HG02981 (cell line): ENCODE results near the gene TENM4.

Experiments
- ATAC-seq: cut with Tn5 transposase; IDR thresholded peaks from one replicate; pipeline ENCODE4 v1.9.1; 2021; ENCODE audit warnings: mild to moderate bottlenecking, moderate library complexity; ENCODE audit not compliant: unreplicated experiment

Gene TENM4

DNA sequence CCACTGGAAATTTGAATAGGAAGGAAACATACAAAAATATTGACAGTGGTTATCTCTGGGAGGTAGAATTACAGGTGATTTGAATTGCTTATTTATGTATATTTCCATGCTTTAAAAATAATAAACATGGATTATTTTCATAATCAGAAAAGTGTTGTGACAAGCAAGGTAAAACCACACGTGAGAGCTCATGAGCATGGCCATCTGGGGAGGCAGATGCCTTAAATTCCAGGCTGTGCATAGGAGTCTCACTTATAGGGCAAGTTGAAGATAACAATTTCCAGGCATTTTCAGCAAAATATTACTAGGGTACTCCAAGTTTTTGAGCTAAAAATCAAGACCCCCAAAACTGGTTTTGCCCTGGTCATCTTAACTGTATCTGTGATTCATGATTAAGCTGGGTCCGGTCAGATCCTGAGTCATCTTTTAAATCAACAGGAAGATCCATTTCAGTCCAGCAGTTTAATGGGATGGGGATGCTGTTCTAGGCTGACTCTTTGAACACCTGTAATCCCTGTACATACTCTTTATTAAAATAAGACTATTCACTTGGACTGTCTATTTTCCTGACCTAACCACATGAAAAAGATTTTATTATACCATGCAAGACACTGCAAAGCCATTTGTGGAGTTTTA lies 750.4 kb downstream of the TENM4 start:
- ATAC-seq: no peak

DNA sequence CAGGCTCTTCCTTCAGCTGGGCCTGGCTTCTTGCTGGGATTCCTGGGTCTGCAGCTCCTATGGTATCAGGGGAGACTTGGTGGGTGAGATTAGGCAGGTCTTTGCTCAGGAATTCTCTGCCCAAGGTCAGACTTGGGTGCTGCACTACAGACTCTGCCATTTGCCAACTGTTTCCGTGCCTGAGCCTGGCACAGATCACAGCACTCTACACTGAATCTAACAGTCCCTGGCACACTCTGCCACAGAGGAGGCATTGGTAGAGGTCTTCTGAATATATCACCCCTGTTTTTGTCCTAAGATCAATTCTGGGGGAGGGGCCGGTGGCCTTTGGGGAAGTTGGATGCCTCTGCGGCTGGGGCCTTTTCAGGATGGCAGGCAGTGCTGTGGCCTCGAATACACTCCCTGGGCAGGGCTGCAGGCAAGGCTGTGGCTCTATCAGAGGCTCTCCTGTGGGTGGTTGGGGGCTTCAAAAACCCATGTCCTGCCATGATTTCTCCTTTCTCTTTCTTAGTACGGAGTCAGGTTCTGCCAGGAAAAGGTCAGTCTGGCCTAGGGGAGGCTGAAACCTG lies 751.2 kb downstream of the TENM4 start:
- ATAC-seq: no peak

DNA sequence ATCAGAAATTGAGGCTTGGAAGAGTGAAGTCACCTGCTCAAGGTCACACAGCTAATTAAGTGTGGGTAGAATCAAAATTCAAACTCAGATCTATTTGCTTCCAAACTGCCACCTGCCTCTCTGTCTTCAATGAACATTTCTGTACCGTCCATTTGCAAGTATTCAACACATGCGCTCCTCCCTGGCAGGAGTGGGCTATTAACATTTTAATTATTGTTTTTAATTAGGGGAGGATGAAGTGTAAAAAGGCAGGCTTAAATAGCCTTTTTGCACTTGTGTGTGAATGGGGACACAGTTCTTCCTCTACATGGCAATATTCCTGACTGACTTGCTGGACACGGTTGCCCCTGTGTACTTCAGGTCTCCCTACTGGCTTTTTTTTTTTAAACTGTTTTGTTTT lies 751.7 kb downstream of the TENM4 start:
- no peak for ATAC-seq

DNA sequence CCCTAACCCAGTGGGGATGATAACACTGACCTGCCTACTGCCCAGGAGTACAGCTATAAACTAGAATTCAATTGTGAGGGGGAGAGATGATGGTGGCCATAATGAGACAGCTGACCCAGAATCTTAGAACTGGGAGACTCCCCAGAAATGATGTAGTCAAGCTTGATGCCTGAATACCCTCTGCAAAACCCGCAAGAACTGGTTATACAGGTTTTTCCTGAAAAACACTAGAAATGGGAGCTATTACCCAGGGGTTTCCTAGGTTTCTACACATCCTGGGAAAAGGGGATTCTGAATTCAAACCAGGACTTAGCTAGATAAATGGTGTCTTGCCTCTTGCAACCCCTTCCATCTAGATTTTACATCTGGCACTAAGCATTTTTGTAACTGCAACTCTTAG lies 752.4 kb downstream of the TENM4 start:
- no peak for ATAC-seq

DNA sequence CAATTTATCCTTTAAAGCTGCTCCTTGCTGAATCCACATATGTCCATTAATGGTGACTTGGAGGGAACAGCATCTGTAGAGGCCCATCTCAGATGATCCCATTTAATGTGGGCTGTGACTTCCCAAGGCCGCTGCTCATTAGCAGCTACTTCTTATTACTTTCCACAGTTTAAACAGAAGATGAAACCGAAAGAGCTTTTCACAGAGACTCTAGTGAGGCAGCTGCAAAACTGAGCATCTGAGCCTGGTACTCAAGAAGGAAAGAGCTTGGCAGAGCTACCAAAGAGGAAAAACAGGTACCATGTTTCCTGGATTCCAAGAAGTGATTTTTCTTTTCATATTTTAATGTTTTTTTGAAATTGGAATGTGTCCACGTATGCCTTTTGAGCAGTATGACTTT lies 755.7 kb downstream of the TENM4 start:
- no peak for ATAC-seq

DNA sequence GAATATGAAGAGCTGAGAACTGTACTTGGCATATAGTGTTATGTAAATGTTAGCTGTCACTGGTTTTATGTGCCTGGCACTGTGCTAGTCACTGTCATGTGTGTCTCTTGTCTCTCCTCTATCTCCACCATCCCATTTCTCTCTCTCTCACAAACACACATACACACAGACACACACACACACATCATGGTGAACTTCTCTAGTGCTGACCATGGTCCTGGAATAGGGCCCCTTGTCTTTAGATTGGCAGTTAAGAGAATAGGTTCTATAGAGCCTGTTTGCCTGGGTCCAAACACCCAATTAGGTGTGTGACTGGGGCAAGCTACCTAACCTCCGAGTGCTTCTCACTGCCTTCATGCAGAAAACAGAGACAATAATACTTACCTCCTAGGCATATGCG lies 756.5 kb downstream of the TENM4 start:
- no peak for ATAC-seq

DNA sequence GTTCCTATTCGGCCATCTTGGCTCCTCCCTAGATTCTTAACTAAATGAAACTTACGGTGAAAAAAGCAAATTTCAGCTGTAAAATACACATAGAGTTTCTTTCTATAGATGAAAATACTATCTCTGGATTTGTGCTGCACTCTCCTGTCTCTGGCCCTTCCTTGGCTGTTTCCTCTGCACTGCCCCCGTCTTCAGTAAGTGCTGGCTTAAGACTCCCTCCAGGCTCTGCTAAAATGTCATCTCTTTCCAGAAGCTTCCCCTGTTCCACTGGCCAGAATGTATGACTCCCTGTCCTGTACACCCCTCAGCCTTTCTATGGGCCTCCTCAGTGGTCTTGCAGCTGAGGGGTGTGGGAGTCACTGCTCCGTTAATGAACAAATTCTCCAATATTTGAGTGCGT lies 757.1 kb downstream of the TENM4 start:
- no peak for ATAC-seq

DNA sequence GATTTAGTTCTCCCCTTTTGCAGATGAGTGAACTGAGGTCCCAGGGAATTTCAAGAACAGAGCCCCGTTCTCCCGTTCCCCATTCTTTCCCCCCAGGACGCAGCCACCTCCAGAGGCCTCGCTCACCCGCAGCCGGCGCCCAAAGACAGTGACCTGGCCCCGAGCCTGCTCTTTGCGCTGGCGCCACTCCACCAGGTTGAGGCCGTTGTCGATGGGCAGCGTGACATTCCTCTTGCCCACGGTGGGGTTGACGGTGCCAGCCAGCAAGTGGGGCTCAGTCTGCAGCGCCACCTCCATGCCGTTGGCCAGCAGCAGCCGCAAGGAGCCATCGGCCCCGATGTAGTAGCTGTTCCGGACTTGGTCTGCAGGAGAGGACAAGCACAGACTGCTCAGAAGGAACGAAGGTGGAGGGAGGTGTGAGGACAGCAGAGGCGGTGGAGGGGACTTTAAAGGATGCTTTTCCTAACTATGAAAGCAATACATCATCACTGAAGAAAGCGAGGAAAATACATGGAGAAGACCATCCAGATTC lies 764.7 kb downstream of the TENM4 start:
- ATAC-seq: no peak

DNA sequence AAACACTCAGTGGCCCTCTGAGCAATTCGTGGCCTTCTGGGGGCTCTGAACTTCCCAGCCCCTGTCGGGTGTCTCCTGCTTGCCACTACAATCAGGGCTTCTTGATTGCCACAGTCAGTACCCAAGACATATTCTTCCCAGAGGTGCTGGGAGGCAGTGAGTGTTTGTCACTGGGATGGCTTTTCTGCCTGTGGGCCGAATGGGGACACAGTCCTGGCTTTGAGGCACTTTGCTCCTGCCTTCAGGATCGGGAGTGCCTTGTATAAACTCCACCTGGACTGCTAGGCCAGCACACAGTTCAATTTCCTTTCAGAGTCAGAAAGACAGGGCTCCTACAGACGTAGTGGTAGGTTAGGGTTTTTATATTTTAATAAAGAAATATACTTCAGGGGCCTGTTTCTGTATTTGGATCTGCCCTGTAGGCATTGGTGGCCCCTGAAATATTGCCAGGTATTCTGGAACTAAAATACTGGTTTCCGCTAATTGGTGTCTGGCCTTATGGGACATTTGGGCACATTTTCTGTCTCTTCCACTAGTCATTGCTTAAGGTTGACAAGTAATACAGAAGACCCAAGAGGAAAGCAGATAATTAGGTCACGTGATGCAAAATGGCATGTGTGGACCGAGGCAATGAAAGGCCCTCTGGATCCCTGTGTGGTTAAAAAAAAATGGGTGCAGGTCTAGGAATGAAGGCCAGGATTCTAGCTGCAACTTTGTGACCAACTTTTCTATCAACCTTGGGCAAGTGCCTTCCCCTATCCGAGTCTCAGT lies 767.8 kb downstream of the TENM4 start:
- ATAC-seq: no peak

DNA sequence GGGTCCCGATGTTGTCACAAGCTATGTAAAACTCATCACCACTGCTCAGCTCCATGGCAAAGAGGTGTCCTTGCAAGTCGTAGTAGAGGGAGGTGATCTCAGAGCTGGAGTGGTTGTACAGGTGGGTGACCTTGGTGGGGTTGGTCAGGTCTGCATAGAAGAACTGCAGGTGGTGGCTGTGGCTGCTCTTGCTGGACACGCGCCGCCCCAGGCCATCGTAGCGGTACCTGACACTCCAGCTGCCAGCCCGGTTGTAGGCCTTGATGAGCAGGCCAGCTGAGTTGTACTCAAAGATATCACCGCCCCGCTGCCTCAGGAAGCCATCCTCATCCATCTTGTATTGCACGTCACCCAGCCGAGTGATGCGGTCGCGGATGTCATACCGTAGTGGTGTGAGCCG lies 771.6 kb downstream of the TENM4 start:
- no peak for ATAC-seq

DNA sequence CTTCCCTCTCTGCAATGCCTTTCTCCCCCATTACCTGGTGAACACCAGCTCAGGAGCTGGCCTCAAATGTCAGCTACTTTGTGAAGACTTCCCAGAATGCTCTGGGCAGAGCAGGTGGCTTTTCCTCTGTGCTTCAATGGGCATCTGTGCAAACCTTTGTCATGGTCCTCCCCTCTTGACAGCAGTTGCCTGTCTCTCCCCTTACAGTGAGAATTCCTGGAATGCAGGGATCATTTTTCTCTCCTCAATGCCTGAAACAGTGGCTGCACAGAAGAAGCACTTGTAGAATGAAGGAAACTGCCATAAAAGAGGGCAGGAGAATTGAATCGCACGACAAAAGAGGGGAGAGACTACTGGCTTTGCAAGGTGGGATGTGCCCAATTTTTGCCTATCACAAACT lies 773.4 kb downstream of the TENM4 start:
- no peak for ATAC-seq

DNA sequence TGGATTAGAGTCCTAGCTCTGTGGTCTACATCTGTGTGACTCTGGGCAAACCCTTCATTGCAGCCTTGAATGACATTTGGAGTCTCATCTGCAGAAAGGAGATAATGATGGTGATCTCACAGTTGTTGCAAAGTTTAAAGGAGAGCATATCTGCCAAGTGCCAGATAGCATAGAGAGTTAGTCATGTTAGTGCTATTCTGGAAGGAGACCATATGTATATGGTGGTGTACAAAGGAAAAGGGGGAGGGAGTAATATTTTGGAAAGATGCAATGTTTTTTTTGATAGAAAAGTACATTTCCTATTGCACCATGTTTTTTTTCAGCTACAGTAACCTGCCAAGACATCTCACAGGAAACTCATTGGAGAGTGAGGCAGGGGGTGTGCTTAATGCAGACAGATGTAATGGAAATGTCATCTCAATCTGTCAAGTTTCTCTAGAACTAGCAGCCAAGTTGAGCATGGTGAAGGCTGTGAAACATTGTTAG lies 774.1 kb downstream of the TENM4 start:
- ATAC-seq: no peak

DNA sequence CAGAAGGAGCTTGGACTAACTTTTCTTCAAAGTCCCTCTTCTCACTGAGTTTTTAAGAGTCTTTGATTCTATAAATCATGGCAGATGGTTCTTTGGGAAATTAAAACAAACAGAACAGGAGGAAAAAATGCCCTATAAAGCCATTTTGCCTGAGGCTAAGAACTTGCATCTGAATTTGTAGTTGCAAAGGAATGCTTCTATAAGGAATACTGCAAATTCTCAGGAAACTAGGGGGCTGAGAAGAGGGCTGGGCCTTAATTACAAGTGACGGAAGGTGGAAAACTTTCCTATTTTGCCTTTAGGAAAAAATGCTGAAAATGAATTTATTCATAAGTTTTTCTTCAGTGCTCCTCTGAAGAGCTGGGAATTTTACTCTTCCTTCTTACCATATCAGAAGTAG lies 776.2 kb downstream of the TENM4 start:
- ATAC-seq: no peak

DNA sequence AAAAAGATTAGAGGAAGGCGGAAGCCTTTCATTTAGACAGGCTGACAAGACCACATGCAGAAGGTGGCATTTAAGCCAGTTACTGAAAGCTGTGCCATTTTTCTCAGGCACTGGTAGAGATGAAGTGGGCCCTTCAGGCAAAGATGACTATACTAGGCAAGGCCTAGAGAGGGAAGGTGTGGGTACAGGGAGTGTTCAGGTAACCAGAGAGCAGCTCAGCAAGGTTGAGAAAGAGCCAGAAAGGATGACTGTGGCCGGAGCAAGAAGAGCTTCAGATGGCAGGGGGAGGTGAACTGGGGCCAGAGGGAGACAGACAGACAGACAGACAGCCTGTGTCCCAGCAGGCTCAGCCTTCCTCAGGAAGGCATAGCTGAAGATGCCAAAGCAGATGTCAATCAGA lies 778.0 kb downstream of the TENM4 start:
- ATAC-seq: no peak

DNA sequence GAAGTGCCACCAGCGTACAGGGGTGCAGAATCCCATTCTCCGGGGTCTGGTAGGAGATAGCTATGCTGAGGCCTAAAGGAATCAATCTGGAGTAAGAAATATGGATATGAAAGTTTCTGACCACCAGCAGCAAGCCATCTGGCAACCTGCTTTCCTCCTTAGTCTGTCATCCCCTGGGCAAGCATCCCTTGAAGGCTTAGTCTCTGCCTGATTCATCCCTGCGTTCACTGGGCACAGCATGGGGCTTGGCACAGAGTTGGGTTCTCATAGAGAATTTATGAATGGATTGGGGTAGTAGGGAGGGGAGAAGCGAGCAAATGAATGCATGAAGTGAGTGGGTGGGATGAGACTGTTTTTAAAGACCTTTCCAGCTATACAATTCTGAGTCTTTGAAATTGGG lies 780.4 kb downstream of the TENM4 start:
- no peak for ATAC-seq

DNA sequence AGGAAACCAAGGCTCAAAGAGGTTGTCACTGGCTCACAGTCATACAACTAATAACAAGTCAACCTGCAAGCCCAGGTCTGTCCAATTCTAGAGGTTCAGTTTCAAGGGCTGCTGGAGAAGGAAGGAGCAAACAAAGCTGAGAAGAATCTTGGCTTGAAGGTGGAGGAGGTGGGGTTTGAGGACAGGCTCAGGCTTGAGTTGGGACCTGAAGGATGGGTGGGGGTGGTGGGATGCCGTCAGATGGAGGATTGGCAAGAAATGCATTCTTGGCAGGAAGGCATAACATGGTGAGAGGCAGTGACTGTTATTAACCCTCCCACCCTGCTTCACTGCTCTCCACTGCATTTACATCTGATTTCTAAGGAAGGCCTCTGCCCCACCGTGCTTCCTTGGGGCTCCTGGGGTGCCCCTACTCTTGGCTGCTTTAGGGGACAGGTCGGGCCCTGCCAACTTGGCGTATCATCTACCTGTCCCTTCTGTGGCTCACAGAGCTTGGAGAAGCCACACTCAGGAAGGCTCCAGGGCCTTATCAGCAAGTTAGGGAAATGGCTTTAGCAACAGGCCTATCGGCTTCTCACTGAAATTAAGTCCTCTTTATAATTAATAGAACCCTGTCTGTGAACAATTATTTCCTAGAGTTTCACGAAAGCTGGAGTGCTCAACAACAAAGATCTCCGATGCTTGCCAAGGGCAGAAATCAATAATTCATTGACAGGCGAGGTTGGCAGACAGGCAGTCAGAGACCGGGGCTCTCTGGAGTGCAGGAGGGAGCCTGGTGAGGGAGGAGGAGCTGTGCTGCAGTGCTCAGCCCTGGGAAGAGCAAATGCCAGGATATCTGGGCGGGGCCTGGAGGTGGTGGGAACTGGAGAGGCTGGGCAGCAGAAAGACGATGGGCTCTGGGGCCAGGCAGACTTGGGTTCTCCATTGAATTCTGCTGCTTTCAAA lies 781.2 kb downstream of the TENM4 start:
- ATAC-seq: no peak

DNA sequence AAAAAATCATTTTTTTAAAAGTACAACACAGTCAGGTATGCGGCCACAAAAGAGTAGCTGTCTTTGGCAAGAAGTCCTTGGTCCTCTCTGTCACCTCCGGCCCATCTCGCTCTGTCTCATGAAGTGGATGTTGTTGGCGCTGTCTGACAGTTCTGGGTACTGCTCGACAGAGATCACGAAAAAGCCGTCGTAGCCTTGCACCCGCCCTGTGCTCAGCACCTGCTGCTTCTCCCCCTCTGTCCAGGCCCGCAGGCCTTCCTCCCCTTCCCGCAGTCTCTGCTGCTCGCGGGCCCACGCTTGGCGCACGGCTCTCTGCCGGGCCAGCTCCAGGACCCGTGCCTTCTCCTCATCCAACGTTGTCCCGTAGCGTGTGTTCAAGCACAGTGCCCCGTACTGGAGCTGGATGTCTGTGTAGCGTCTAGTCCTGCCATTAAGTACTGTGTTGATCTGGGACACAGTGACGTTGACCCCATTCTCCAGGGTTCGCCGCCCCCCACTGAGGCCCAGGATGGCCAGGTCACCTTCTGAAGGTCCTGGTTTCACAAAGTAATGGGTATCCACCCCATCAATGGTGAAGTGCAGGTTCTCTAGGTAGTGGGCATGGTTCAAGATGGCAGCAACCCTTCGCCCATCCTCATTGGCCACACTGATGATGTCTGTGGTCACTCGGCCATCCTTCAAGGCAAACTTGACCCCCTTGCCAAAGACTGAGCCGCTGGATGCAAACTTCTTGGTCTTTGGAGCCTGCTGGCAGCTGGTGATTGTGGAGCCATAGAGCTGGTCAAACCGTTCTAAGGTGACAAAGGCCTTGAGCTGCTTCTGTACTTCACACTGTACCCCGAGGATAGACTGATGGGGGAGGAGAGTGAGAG lies 782.6 kb downstream of the TENM4 start:
- no peak for ATAC-seq

DNA sequence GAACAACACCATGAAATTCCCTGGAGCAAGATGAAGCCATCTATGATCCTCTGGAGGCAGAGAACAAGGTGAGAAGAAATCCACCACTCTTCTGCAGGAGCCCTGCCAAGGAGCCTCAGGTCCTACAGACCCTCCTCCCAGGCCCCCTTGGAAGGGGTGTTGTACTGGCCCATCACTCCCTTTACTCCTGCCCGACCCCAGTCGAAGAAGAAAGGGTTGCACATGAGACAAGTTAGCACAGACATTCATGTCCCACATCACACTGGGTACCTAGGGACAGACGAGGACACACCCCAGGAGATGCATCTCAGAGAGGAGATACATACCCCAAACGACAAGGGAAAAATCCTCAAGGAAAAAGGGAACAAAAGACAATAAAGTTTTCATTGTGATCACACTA lies 783.4 kb downstream of the TENM4 start:
- ATAC-seq: no peak

DNA sequence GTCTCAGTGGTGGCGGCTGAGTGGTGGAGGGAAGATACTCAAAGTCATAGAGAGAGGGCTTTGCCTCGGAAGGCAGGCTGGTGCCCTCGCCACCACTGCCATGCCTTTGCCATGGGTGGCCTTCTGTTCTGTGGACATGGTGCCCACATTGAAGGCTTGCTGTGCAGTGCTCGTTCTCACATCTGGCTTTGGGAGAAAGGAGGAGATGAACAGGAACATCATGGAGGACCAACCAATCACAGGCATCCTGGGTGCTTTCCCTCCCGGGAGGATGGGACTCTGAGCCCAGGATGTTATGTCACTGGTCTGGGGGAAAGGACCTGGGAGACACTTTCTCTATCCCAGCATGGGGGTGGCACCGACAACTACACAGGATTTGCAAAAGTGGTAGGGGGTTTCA lies 783.8 kb downstream of the TENM4 start:
- ATAC-seq: no peak

DNA sequence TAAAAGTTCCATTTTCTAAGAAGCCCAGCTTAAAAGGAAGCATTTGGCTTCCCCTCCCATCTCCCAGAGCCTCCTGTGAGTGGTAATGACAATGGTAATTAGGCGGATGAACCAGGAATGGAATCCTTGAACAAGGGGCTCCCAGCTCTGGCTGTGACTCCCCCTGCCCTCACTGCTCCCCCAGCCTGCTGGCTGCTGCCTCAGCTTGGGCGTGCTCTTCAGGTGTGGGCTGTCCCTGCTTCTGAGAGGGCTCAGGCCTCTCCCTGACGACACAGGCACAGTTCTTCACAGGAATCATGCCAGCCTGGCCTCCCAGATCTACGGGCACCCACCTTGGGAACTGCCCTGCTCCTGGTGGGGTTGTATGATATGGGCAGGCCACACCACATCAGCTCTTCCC lies 784.5 kb downstream of the TENM4 start:
- no peak for ATAC-seq
